A204.1 (cell line): Measurements from ENCODE around the gene TSN.
A peak's percentile ranks its signal among the peaks of the same experiment; 100 is the strongest.
"Not testable (repeated sequence)": the region's sequence is repeated elsewhere in the genome, so short reads cannot be mapped to it uniquely, and the experiment has no call there.

Experiments
- FAIRE-seq: peaks from 2 replicates; lab custom pipeline; 2012; peaks lifted over from hg19 to GRCh38; lab: Jason Lieb, UNC

TSN gene

GRCh38 chr2:121801916-121802315, 46.5 kb downstream of the TSN start:
- no peak for FAIRE-seq

GRCh38 chr2:121803503-121803902, 48.1 kb downstream of the TSN start:
- FAIRE-seq: no peak

GRCh38 chr2:121804340-121804739, 48.9 kb downstream of the TSN start:
- FAIRE-seq: no peak

GRCh38 chr2:121804997-121805765, 49.7 kb downstream of the TSN start:
- no peak for FAIRE-seq

- no peak for FAIRE-seq
Observed at GRCh38 chr2:121805766-121806143, 50.3 kb downstream of the TSN start.

GRCh38 chr2:121807771-121808170, 52.3 kb downstream of the TSN start:
- FAIRE-seq: not testable (repeated sequence)

GRCh38 chr2:121809607-121810006, 54.2 kb downstream of the TSN start:
- no peak for FAIRE-seq

- FAIRE-seq: peak; percentile 95
Observed at GRCh38 chr2:121810959-121811853, 55.8 kb downstream of the TSN start.

GRCh38 chr2:121813083-121813482, 57.6 kb downstream of the TSN start:
- not testable (repeated sequence) for FAIRE-seq

GRCh38 chr2:121815216-121815615, 59.8 kb downstream of the TSN start:
- FAIRE-seq: no peak

- FAIRE-seq: no peak
Observed at GRCh38 chr2:121816797-121817196, 61.3 kb downstream of the TSN start.

- FAIRE-seq: not testable (repeated sequence)
Observed at GRCh38 chr2:121817304-121817703, 61.9 kb downstream of the TSN start.
